OCI-LY3 (cell line): ENCODE results near the gene CENPL.

Experiments used
- CTCF ChIP-seq: fragments of 200-600, 300-600 bp; sonication (generic); IDR thresholded peaks from 2 replicates; pipeline ENCODE4 v1.5.1; 2014; ENCODE audit warnings: antibody characterized with exemption, low read length, low read depth
- EZH2phosphoT487 ChIP-seq: fragments of 200-600 bp; shearing (Covaris generic); IDR thresholded peaks from 2 replicates; pipeline ENCODE4 v1.6.1; 2018; ENCODE audit warnings: antibody characterized with exemption, mixed run types, low read depth

- no peak for TF ChIP-seq CTCF
- no peak for TF ChIP-seq EZH2phosphoT487
Observed at GRCh38 chr1:173775578-173776226, 49.0 kb downstream of the CENPL start.
